Naive thymus-derived CD4-positive, alpha-beta T cell (primary cell): Measurements from ENCODE around the gene PTCH2. TPM values are rescaled to one million over a fixed set of nuclear protein-coding genes. Genes with fewer than 3 reads are reported as not detected.
A peak's percentile ranks its signal among the peaks of the same experiment; 100 is the strongest.
"Not testable (repeated sequence)": the region's sequence is repeated elsewhere in the genome, so short reads cannot be mapped to it uniquely, and the experiment has no call there.

Experiments used
- ATAC-seq: fragments of 150-1000 bp; cut with Tn5 transposase; 2 replicates; pipeline ENCODE4 v1.10.0; 2021; ENCODE audit warnings: mild to moderate bottlenecking, moderate library complexity
- CTCF ChIA-PET: fragments of 350-600 bp; sonication (Branson Sonifier 250); formaldehyde crosslinking; loops from one replicate; lab custom pipeline; 2021; ENCODE audit warnings: antibody characterized with exemption; lab: Charles Lee
- POLR2A ChIA-PET: fragments of 350-600 bp; sonication (Branson Sonifier 250); formaldehyde crosslinking; loops from one replicate; lab custom pipeline; 2021; ENCODE audit warnings: antibody characterized with exemption, inconsistent platforms; lab: Charles Lee
- DNase-seq, 9 donors: peaks; one replicate each; pipeline versions ENCODE4 v3.0.0 to v3.0.0-alpha.2; 2020 to 2022; ENCODE audit warnings: mixed read lengths in 1 of 9
- H3K27ac ChIP-seq: one replicate; pipeline ENCODE4 v1.7.0; 2013; ENCODE audit warnings: mild to moderate bottlenecking, low read depth, low read length, moderate library complexity
- H3K27me3 ChIP-seq, 2 donors: one replicate each; pipeline ENCODE4 v1.7.0; 2013; ENCODE audit warnings: low read length in 2 of 2, mild to moderate bottlenecking in 2 of 2, moderate library complexity in 2 of 2; ENCODE audit not compliant: control insufficient read depth in 2 of 2, insufficient read depth in 2 of 2
- H3K36me3 ChIP-seq, 3 experiments: 1 replicate in 2 of 3; 2 replicates in 1 of 3; pipeline ENCODE4 v1.7.0; 2013; ENCODE audit warnings: low read length in 3 of 3, mild to moderate bottlenecking in 3 of 3, moderate library complexity in 1 of 3; ENCODE audit not compliant: insufficient read depth in 3 of 3, control insufficient read depth in 2 of 3
- H3K4me1 ChIP-seq, 2 donors: one replicate each; pipeline ENCODE4 v1.7.0; 2013; ENCODE audit warnings: low read length in 2 of 2, mild to moderate bottlenecking in 2 of 2, moderate library complexity in 1 of 2; ENCODE audit not compliant: control insufficient read depth in 2 of 2, insufficient read depth in 2 of 2
- H3K4me3 ChIP-seq: 2 replicates; pipeline ENCODE4 v1.7.0; 2013; ENCODE audit warnings: mild to moderate bottlenecking, low read length
- H3K9me3 ChIP-seq, 3 experiments: 1 replicate in 2 of 3; 2 replicates in 1 of 3; pipeline ENCODE4 v1.7.0; 2013; ENCODE audit warnings: low read length in 3 of 3; ENCODE audit not compliant: control insufficient read depth in 2 of 3
- H3K27ac Mint-ChIP-seq, 9 donors: one replicate each; pipeline ENCODE4 v1.8.0; 2020 to 2022; ENCODE audit warnings: mixed read lengths in 9 of 9, mild to moderate bottlenecking in 8 of 9, moderate library complexity in 5 of 9, inconsistent platforms in 2 of 9
- H3K27me3 Mint-ChIP-seq, 5 donors: one replicate each; pipeline ENCODE4 v1.8.0; 2021 to 2022; ENCODE audit warnings: mixed read lengths in 5 of 5, mild to moderate bottlenecking in 1 of 5
- H3K36me3 Mint-ChIP-seq, 5 donors: one replicate each; pipeline ENCODE4 v1.8.0; 2020 to 2022; ENCODE audit warnings: mixed read lengths in 5 of 5, mild to moderate bottlenecking in 3 of 5, inconsistent platforms in 1 of 5
- H3K4me1 Mint-ChIP-seq, 7 donors: one replicate each; pipeline ENCODE4 v1.8.0; 2020 to 2022; ENCODE audit warnings: mixed read lengths in 7 of 7, mild to moderate bottlenecking in 3 of 7, inconsistent platforms in 1 of 7
- H3K4me3 Mint-ChIP-seq, 10 donors: one replicate each; pipeline ENCODE4 v1.8.0; 2020 to 2022; ENCODE audit warnings: mild to moderate bottlenecking in 10 of 10, mixed read lengths in 10 of 10, moderate library complexity in 6 of 10, inconsistent platforms in 2 of 10
- H3K9me3 Mint-ChIP-seq, 11 donors: one replicate each; pipeline ENCODE4 v1.8.0; 2020 to 2022; ENCODE audit warnings: mixed read lengths in 11 of 11, mild to moderate bottlenecking in 4 of 11, inconsistent platforms in 1 of 11, moderate library complexity in 1 of 11
- intact Hi-C, 2 donors: fragments of 100-400 bp; cut with micrococcal nuclease; formaldehyde crosslinking; loops; one replicate each; pipeline ENCODE4 v1.15.1; 2023
- polyA plus RNA-seq, 2 donors: library from polyadenylated mRNA; unstranded; fragments of 300-500 nt; fragmentation: Illumina TruSeq; gene quantifications; one replicate each; pipeline ENCODE4 v1.2.3, GENCODE V29; 2021
- total RNA-seq, 6 experiments: library from RNA in 5 of 6; stranded (reverse) in 5 of 6; gene quantifications; 1 replicate in 5 of 6; 2 replicates in 1 of 6; pipeline ENCODE4 v1.2.3 and lab custom pipeline; 2021 to 2026

PTCH2 gene
- total and polyA plus RNA-seq, 7 experiments from 2014 or later: 0.06 to 2.8 (median 1.3) TPM; not detected in 1

DNA sequence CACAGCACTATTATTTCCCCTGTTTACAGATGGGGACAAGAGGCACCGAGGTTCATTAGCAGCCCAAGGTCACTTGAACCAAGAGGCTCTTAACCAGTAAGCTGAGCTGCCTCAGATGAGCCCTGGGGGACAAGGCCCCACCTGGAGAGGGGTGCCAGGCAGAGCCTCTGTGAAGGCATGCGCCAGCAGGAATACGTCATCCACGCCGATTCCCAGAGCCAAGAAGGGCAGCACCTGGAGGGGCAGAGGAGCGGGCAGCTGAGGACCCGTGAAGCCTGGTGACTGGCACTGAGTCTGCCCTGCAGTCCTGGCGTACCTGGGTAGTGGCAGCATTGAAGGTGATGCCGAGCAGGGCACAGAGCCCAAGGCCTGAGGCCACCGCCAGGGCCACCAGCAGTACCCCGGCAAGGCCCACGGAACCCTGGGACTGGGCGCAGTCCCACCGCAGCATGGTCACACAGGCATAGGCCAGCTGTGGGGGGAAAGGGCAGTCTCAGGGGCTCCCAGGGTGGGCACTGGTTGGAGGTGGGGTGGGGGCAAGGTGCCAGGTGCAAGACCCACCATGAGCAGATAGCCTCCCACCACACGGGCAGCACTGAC lies 14.1 kb downstream of the PTCH2 start:
- Mint-ChIP-seq H3K9me3 (peaks cover 0 to 1% (median 0%) of the 10 kb centered on the region in 11 donors), H3K27me3 (no peaks in the 10 kb centered on the region), H3K27ac (no peak overlapping the region), H3K4me3 (no peak overlapping the region), H3K4me1 (peaks cover 0 to 8% (median 0%) of the 10 kb centered on the region in 7 donors), H3K36me3 (no peaks in the 10 kb centered on the region)
- intact Hi-C loops: no loop called here
- Histone ChIP-seq H3K36me3 (no peaks in the 10 kb centered on the region), H3K4me1 (no peaks in the 10 kb centered on the region), H3K4me3 (no peak overlapping the region), H3K27me3 (no peaks in the 10 kb centered on the region), H3K9me3 (no peaks in the 10 kb centered on the region), H3K27ac (no peak overlapping the region)
- CTCF ChIA-PET: interaction anchor here (0.6 kb wide), 1 partner anchor 252 kb away, joined by 3 read pairs; no protein-coding TSS in a partner anchor
- POLR2A ChIA-PET: interaction anchor here (0.7 to 14.4 kb wide), 4 partner anchors 8 to 36 kb away, joined by 3 to 709 read pairs (median 4); partner anchors contain the start of genes BTBD19, DYNLT4 and PLK3
- DNase-seq (no peak), ATAC-seq (no peak)

DNA sequence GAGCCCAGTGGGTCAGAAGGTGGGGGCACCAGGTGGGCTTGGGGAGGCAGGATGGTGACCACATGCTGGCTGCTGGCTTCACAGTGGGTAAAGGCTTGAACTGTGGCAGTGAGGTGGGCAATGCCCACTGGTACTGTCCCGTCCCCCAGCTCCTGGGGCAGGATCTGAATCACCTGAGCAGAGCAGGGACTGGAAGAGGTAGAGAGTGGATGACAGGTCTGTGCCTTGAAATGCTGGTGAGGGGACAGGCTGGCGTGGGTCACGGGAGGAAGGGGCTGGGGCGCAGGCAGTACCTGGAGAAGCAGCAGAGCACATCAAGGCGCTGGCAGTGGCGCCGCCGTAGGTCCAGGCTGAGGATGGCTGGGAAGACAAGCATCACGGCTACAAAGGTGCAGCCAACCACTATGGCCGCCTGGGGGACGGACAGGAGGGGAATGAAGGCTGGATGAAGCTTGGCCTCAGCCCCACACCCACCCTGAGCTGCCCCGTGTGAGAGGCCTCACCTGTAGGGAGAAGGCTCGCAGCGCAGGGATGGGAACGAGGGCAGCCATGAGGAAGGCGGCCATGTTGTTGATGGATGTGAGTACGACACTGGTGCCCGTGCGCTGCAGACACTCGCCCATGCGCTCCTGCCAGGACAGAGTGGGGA lies 14.9 kb downstream of the PTCH2 start:
- H3K27me3 Mint-ChIP-seq: no peaks in the 10 kb centered on the region
- H3K9me3 Mint-ChIP-seq: peaks cover 0 to 1% (median 0%) of the 10 kb centered on the region in 11 donors
- ChIA-PET CTCF (interaction anchor here (0.7 kb wide), 1 partner anchor 10 kb away, joined by 3 read pairs; no protein-coding TSS in a partner anchor), POLR2A (interaction anchor here (0.7 to 14.4 kb wide), 2 partner anchors 9 to 21 kb away, joined by 5 to 709 read pairs; partner anchors contain the start of genes BTBD19, DYNLT4 and PLK3)
- DNase-seq: no peak
- H3K4me3 Mint-ChIP-seq: no peak overlapping the region
- no peak overlapping the region for H3K27ac Mint-ChIP-seq
- Histone ChIP-seq H3K27ac (no peak overlapping the region), H3K4me3 (no peak overlapping the region), H3K36me3 (no peaks in the 10 kb centered on the region), H3K9me3 (no peaks in the 10 kb centered on the region), H3K27me3 (no peaks in the 10 kb centered on the region), H3K4me1 (no peaks in the 10 kb centered on the region)
- peaks cover 0 to 6% (median 0%) of the 10 kb centered on the region in 7 donors for H3K4me1 Mint-ChIP-seq
- intact Hi-C loops: no loop called here
- H3K36me3 Mint-ChIP-seq: no peaks in the 10 kb centered on the region
- ATAC-seq: no peak

- Histone ChIP-seq H3K9me3 (no peaks in the 10 kb centered on the region), H3K27ac (no peak overlapping the region), H3K27me3 (no peaks in the 10 kb centered on the region), H3K4me1 (no peaks in the 10 kb centered on the region), H3K36me3 (no peaks in the 10 kb centered on the region), H3K4me3 (no peak overlapping the region)
- ATAC-seq: no peak
- CTCF ChIA-PET: interaction anchor here (0.7 kb wide), 1 partner anchor 9 kb away, joined by 3 read pairs; no protein-coding TSS in a partner anchor
- DNase-seq: no peak
- Mint-ChIP-seq H3K4me3 (no peak overlapping the region), H3K9me3 (peaks cover 0 to 1% (median 0%) of the 10 kb centered on the region in 11 donors), H3K27ac (no peak overlapping the region), H3K36me3 (no peaks in the 10 kb centered on the region), H3K4me1 (peaks cover 0 to 10% (median 0%) of the 10 kb centered on the region in 7 donors), H3K27me3 (no peaks in the 10 kb centered on the region)
- POLR2A ChIA-PET: interaction anchor here (0.7 to 14.4 kb wide), 3 partner anchors 8 to 96 kb away, joined by 3 to 709 read pairs (median 5); partner anchors contain the start of genes BTBD19, DYNLT4, PLK3 and RNU5D-1
- intact Hi-C loops: no loop called here
These were observed 15.7 kb downstream of the PTCH2 start for GRCh38 chr1:44827197-44828002.

DNA sequence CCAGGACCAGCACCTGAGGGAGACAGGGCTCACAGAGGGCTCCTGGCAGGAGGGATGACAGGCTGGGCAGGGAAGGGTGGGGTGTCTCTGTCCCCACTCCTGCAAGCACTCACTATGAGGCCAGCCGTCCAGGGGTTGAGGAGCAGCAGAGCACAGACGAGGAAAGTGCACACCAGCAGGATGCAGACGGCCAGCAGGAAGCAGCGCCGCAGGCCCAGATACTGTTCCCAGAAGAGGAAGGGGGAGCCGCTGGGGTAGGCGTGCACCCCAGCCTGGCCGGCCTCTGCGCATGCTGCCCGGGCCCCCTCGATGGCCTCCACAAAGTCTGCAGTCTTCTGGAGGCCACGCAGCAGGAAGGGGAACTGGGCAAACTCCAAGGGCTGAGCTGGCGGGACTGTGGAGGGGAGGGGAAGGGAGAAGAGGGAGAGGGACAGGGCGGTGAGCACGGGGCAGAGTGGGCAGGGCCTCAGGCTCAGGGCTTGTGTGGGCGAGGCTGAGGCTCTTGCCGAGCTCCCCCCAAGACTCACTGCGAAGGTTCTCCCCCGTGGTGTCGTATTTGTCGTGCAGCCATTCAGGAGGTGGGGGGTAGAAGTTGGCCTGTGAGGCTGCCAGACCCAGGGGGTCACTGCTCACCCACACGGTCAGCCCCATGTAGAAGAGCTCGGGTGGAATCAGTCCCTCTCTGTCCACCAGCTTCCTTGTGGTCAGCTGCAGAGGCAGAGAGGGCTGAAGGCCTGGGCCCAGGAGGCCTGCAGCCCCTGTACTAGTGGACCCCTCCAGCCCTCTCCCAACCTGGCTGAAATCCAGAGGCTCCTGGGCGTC lies 16.5 kb downstream of the PTCH2 start:
- H3K4me1 ChIP-seq: no peaks in the 10 kb centered on the region
- Mint-ChIP-seq H3K27me3 (no peaks in the 10 kb centered on the region), H3K27ac (no peak overlapping the region), H3K4me1 (peaks cover under 1 to 9% (median 1%) of the 10 kb centered on the region in 7 donors), H3K36me3 (no peaks in the 10 kb centered on the region), H3K9me3 (peaks cover 0 to 1% (median 0%) of the 10 kb centered on the region in 11 donors), H3K4me3 (no peak overlapping the region)
- no peaks in the 10 kb centered on the region for H3K27me3 ChIP-seq
- no peak overlapping the region for H3K4me3 ChIP-seq
- intact Hi-C loops: no loop called here
- CTCF ChIA-PET: interaction anchor here (0.6 kb wide), 1 partner anchor 79 kb away, joined by 3 read pairs; no protein-coding TSS in a partner anchor
- POLR2A ChIA-PET: interaction anchor here (0.9 to 14.4 kb wide), 3 partner anchors 19 to 95 kb away, joined by 3 to 709 read pairs (median 3); partner anchors contain the start of genes BTBD19, DYNLT4, PLK3 and RNU5D-1
- no peaks in the 10 kb centered on the region for H3K9me3 ChIP-seq
- DNase-seq (no peak), ATAC-seq (peak; percentile 81)
- no peak overlapping the region for H3K27ac ChIP-seq
- H3K36me3 ChIP-seq: no peaks in the 10 kb centered on the region

DNA sequence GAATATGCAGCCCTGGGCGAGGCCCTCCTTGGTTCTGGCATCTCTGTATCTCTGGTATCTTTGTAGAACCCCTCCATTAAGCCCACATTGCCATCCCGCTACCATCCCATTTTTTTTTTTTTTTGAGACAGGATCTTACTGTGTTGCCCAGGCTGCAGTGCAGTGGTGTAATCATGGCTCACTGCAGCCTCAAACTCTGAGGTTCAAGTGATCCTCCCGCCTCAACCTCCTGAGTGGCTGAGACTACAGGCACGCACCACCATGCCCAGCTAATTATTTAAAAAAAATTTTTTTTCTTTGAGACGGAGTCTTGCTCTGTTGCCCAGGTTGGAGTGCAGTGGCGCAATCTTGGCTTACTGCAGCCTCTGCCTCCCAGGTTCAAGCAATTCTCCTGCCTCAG lies 18.7 kb downstream of the PTCH2 start:
- ChIA-PET CTCF (interaction anchor here (0.6 kb wide), 1 partner anchor 110 kb away, joined by 3 read pairs; no protein-coding TSS in a partner anchor), POLR2A (interaction anchor here (14.4 kb wide), 1 partner anchor 17 kb away, joined by 709 read pairs; the partner anchor contains the start of genes BTBD19, DYNLT4 and PLK3)
- H3K9me3 Mint-ChIP-seq, H3K27ac ChIP-seq, ATAC-seq, H3K27me3 Mint-ChIP-seq, H3K36me3 ChIP-seq, H3K27me3 ChIP-seq, H3K36me3 Mint-ChIP-seq, DNase-seq, H3K4me3 ChIP-seq, H3K9me3 ChIP-seq, H3K4me3 Mint-ChIP-seq: not testable (repeated sequence)
- Mint-ChIP-seq H3K27ac (peak overlapping the region in 1 of 9 donors; percentile 41), H3K4me1 (peaks cover 13 to 23% (median 21%) of the 10 kb centered on the region in 7 donors)
- intact Hi-C loops: loop anchor here in 1 of 2 donors (5.0 kb wide), 2 partner anchors 37 to 188 kb away; partner anchors contain the start of genes BEST4, HECTD3 and UROD
- peaks cover 0 to 13% of the 10 kb centered on the region in 2 donors for H3K4me1 ChIP-seq
